Measurements from ENCODE around the gene CIB4. TPM values are rescaled to one million over a fixed set of nuclear protein-coding genes. Genes with fewer than 3 reads are reported as not detected.

CIB4 gene
- total and polyA plus RNA-seq, 2 experiments from 2014 or later, result not detected

DNA sequence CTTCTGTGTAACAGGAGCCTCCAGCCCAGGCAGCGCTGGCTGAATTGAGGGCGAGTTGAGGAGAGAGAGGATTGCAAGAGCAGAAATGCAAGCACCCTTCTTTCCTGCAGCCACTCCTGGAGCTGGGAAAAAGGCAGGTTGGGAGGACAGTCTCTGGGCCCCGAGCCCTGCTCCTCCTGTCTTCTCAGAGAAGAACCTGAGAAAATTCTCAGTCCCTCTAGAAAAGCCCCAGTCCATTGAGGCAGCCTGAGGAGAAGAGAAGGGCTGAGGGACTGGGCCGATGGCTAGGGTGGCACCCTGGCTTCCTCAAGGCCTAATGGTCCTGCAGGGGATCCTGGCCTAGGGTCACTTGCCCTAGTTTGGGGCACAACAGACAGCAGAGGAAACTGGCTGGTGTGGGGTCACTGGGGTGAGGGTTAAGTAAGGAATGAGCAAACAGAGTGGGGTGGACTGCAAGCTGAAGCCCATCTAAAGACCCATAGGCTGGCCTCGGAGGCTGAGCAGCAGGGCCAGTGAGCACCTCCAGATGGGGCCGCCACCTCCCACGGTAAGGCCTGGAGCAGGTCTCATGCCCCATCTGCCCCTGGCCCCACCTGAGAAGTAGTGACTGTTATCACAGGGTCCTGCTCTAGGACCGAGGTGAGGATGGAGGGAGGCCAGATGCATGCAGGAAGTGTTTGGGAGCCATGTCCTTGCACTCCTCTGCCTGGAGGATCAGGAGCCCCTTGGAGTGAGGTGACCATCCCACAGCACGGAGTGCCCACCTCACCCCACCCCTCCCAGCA is 12.4 kb downstream of the CIB4 start:
- H3K79me2 ChIP-seq (ENCODE audit: insufficient read depth), result no peaks in the 10 kb centered on the region
- 56 to 64% methylated on average over 8 to 9 of the region's 9 CpGs for WGBS, 2 experiments (ENCODE audit: low coverage in 1 of 2, low lambda C conversion rate in 2 of 2, missing lambda C conversion rate in 2 of 2)
- no peak for DNase-seq
- H3K4me3 ChIP-seq, result no peak overlapping the region
- no peaks in the 10 kb centered on the region for H3K36me3 ChIP-seq (ENCODE audit: low read depth)
- no peaks in the 10 kb centered on the region for H3F3A ChIP-seq (ENCODE audit: insufficient read depth)
- H3K9me2 ChIP-seq (ENCODE audit: insufficient read depth), result no peaks in the 10 kb centered on the region
- no peaks in the 10 kb centered on the region for H3K9me3 ChIP-seq (ENCODE audit: low read depth)
- in situ Hi-C loops (cut with MboI), result no loop called here
- no peak overlapping the region for H3K9ac ChIP-seq
- no peak overlapping the region for H3K27ac ChIP-seq
- H3K4me2 ChIP-seq (ENCODE audit: unreplicated experiment), result no peak overlapping the region
- H3K4me1 ChIP-seq (ENCODE audit: insufficient read depth), result no peaks in the 10 kb centered on the region
- no peak overlapping the region for H2AFZ ChIP-seq
- H4K20me1 ChIP-seq (ENCODE audit: insufficient read depth), result no peaks in the 10 kb centered on the region
- TF ChIP-seq EZH2 (IDR thresholded peaks at IDR 0.05; ENCODE audit: insufficient read depth, poor library complexity, severe bottlenecking) (no peak), EZH2phosphoT487 (IDR thresholded peaks at IDR 0.05; ENCODE audit: insufficient read depth, low read depth) (no peak)
- H3K27me3 ChIP-seq (replicated peaks; ENCODE audit: insufficient read depth), result peaks cover 10% of the 10 kb centered on the region

DNA sequence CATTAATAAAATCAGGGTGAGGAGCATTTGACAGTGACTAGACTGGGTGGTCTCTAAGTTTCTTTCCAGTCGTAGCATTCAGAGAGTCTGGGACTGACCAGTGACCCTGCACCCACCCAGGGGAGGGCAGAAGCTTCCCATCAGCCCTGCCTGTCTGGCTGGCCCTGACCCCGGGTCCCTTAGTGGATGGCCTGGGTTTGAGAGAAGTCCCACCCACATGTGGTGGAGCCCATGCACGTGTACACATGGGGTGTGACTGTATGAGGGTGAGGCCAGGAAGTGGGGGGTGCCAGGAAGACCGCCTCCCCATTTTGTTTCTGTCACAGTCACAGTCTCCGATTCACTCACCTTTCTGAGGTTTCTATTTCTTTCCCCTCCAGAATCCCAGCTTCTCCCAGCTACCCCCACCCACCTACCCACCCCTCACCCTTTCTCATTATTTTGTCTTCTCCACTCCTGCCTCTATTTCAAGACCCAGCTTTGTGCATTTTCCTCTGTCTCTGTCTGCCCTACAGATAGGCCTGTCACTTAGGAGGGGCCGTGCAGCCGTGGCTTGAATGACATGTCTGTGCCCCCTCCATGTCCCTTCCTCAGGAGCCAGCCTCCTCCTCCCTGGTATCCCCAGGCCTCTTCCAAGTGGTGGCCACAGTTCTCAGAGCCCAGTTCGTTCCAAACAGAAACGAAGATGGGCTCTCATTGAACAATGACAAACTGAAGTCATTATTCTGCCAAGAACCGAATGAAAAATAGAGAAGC is 13.6 kb downstream of the CIB4 start:
- no peak for TF ChIP-seq EZH2 (IDR thresholded peaks at IDR 0.05; ENCODE audit: insufficient read depth, poor library complexity, severe bottlenecking)
- TF ChIP-seq EZH2phosphoT487 (IDR thresholded peaks at IDR 0.05; ENCODE audit: insufficient read depth, low read depth), result no peak
- no peaks in the 10 kb centered on the region for H3K4me1 ChIP-seq (ENCODE audit: insufficient read depth)
- H2AFZ ChIP-seq, result no peak overlapping the region
- no peak for DNase-seq
- H3K9me3 ChIP-seq (ENCODE audit: low read depth), result no peaks in the 10 kb centered on the region
- no peak overlapping the region for H3K9ac ChIP-seq
- no peaks in the 10 kb centered on the region for H3K9me2 ChIP-seq (ENCODE audit: insufficient read depth)
- H3K27ac ChIP-seq, result no peak overlapping the region
- H3K4me3 ChIP-seq, result no peak overlapping the region
- WGBS, 2 experiments (ENCODE audit: low coverage in 1 of 2, low lambda C conversion rate in 2 of 2, missing lambda C conversion rate in 2 of 2), result 52 to 56% methylated on average over 10 of the region's 10 CpGs
- in situ Hi-C loops (cut with MboI), result no loop called here
- no peak overlapping the region for H3K4me2 ChIP-seq (ENCODE audit: unreplicated experiment)
- H3K27me3 ChIP-seq (replicated peaks; ENCODE audit: insufficient read depth), result no peaks in the 10 kb centered on the region; the same call in 1 of the 2 replicates
- no peaks in the 10 kb centered on the region for H4K20me1 ChIP-seq (ENCODE audit: insufficient read depth)
- no peaks in the 10 kb centered on the region for H3F3A ChIP-seq (ENCODE audit: insufficient read depth)
- H3K79me2 ChIP-seq (ENCODE audit: insufficient read depth), result no peaks in the 10 kb centered on the region
- H3K36me3 ChIP-seq (ENCODE audit: low read depth), result no peaks in the 10 kb centered on the region

DNA sequence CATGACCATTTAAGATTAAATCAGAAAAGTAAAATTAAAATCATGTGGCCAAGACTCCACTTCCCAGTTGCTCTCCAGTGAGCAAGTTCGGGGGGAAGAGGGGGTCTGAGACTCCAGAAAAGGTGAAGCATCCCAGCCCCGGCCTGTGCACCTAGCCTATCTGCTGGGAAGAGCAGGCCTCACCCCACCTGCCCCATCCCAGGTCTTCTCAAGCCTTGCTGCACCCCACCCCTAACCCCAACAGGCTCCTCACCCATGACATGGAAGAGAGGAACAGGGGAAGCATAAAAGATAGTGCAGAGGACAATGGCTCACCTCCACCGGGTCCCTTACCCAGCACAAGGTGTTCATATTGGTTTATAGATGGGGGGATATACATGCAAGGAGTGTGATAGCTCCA is 14.6 kb downstream of the CIB4 start:
- in situ Hi-C loops (cut with MboI), result no loop called here
- no peaks in the 10 kb centered on the region for H3F3A ChIP-seq (ENCODE audit: insufficient read depth)
- H3K9me2 ChIP-seq (ENCODE audit: insufficient read depth), result no peaks in the 10 kb centered on the region
- no peaks in the 10 kb centered on the region for H3K36me3 ChIP-seq (ENCODE audit: low read depth)
- H3K9ac ChIP-seq, result no peak overlapping the region
- H4K20me1 ChIP-seq (ENCODE audit: insufficient read depth), result no peaks in the 10 kb centered on the region
- H3K4me2 ChIP-seq (ENCODE audit: unreplicated experiment), result no peak overlapping the region
- H3K79me2 ChIP-seq (ENCODE audit: insufficient read depth), result no peaks in the 10 kb centered on the region
- 23 to 48% methylated on average over 3 of the region's 3 CpGs for WGBS, 2 experiments (ENCODE audit: low coverage in 1 of 2, low lambda C conversion rate in 2 of 2, missing lambda C conversion rate in 2 of 2)
- peaks cover 3% of the 10 kb centered on the region for H3K27me3 ChIP-seq (replicated peaks; ENCODE audit: insufficient read depth)
- no peaks in the 10 kb centered on the region for H3K4me1 ChIP-seq (ENCODE audit: insufficient read depth)
- no peak overlapping the region for H3K27ac ChIP-seq
- no peak for TF ChIP-seq EZH2phosphoT487 (IDR thresholded peaks at IDR 0.05; ENCODE audit: insufficient read depth, low read depth)
- TF ChIP-seq EZH2 (IDR thresholded peaks at IDR 0.05; ENCODE audit: insufficient read depth, poor library complexity, severe bottlenecking), result no peak
- no peaks in the 10 kb centered on the region for H3K9me3 ChIP-seq (ENCODE audit: low read depth)
- H2AFZ ChIP-seq, result no peak overlapping the region
- no peak for DNase-seq
- H3K4me3 ChIP-seq, result no peak overlapping the region

DNA sequence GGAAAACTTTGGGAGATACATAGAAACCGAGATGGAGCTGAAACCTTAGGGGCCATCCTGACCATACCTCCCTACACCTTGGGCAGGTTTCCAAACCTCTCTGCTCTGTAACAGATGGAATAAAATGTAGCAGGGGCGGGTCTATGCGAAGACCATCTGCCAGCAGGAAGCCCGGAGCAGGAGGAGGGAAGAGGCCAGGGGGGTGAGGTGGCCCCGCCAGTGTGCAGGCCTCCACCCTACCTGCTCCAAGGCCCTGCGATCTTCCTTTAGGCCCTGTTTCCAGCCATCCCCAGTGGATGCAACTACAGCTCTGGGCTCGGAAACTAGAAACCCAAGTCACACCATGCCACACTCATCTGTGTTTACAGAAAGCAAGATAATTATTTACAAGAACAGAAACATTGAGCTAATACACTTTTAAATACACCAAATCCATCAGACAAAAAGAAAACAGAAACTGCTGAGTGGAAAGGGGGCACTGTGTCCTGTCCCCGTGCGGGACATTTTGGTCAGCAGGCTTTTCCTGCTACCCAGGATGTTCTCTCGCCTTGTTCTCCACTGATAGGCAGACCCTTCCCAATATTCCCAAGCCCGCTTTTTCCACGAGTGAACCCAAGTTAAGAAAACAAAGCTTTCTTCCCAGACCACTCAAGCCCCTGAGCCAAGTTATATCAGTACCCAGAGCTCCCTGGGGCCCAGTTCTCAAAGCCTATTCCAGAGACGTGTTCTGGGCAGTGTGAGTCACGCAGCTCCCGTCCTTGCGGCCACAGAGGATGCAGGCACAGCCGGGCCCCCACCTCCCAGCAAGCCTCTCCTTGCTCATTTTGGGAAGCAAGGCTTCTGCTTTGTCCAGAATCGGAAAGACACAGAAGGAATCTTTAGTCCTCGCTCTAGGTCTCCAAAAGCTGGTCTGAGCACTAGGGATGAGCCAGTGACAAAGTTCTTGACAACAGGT is 17.3 kb downstream of the CIB4 start:
- in situ Hi-C loops (cut with MboI), result no loop called here
- H3K9me3 ChIP-seq (ENCODE audit: low read depth), result no peaks in the 10 kb centered on the region
- no peaks in the 10 kb centered on the region for H3K9me2 ChIP-seq (ENCODE audit: insufficient read depth)
- TF ChIP-seq EZH2 (IDR thresholded peaks at IDR 0.05; ENCODE audit: insufficient read depth, poor library complexity, severe bottlenecking), result no peak
- no peak for TF ChIP-seq EZH2phosphoT487 (IDR thresholded peaks at IDR 0.05; ENCODE audit: insufficient read depth, low read depth)
- H3K36me3 ChIP-seq (ENCODE audit: low read depth), result no peaks in the 10 kb centered on the region
- H3K4me1 ChIP-seq (ENCODE audit: insufficient read depth), result no peaks in the 10 kb centered on the region
- H2AFZ ChIP-seq, result no peak overlapping the region
- H3K27ac ChIP-seq, result no peak overlapping the region
- DNase-seq, result no peak
- no peak overlapping the region for H3K9ac ChIP-seq
- H4K20me1 ChIP-seq (ENCODE audit: insufficient read depth), result no peaks in the 10 kb centered on the region
- 66 to 67% methylated on average over 19 of the region's 19 CpGs for WGBS, 2 experiments (ENCODE audit: low coverage in 1 of 2, low lambda C conversion rate in 2 of 2, missing lambda C conversion rate in 2 of 2)
- H3K4me2 ChIP-seq (ENCODE audit: unreplicated experiment), result no peak overlapping the region
- H3K27me3 ChIP-seq (replicated peaks; ENCODE audit: insufficient read depth), result peaks cover 31% of the 10 kb centered on the region
- H3K79me2 ChIP-seq (ENCODE audit: insufficient read depth), result no peaks in the 10 kb centered on the region
- no peaks in the 10 kb centered on the region for H3F3A ChIP-seq (ENCODE audit: insufficient read depth)
- H3K4me3 ChIP-seq, result no peak overlapping the region

Data from GM23248 (cell line).